Cardiac muscle cell (in vitro differentiated cells and primary cell): ENCODE results near the gene SMC3. TPM values are rescaled to one million over a fixed set of nuclear protein-coding genes. Genes with fewer than 3 reads are reported as not detected.
A peak's percentile ranks its signal among the peaks of the same experiment; 100 is the strongest.

ENCODE experiments used
- DNase-seq, 2 donors: peaks; one replicate each; pipeline versions ENCODE4 v3.0.0 to v3.0.0-alpha.2; 2010 to 2017; ENCODE audit warnings: low read depth in 1 of 2, low spot score in 1 of 2
- H3K27ac ChIP-seq: fragments of 200-600 bp; sonication (generic); 2 replicates; pipeline ENCODE4 v1.5.1; 2016
- H3K27me3 ChIP-seq: fragments of 200-600 bp; sonication (generic); 2 replicates; pipeline ENCODE4 v1.6.0; 2016; ENCODE audit warnings: control low read depth
- H3K36me3 ChIP-seq: fragments of 200-600 bp; sonication (generic); 2 replicates; pipeline ENCODE4 v1.5.1; 2016; ENCODE audit warnings: control low read depth
- H3K4me1 ChIP-seq: fragments of 200-600 bp; sonication (generic); 2 replicates; pipeline ENCODE4 v1.8.1; 2017; ENCODE audit warnings: low read depth, mild to moderate bottlenecking, mixed run types
- H3K4me3 ChIP-seq: fragments of 200-600 bp; sonication (generic); 2 replicates; pipeline ENCODE4 v1.5.1; 2016; ENCODE audit warnings: mild to moderate bottlenecking
- H3K9me3 ChIP-seq: fragments of 200-600 bp; sonication (generic); 2 replicates; pipeline ENCODE4 v1.5.1; 2017; ENCODE audit warnings: low read depth, mild to moderate bottlenecking, control low read depth
- CTCF ChIP-seq: IDR thresholded peaks from 2 replicates; pipeline ENCODE4 v1.5.1; 2012; ENCODE audit warnings: low read depth, mild to moderate bottlenecking, low read length
- polyA plus RNA-seq: library from polyadenylated mRNA; unstranded; fragments of >200 nt; fragmentation: Nextera tagmentation; extraction: Ambion mirVana; gene quantifications from 2 replicates; pipeline ENCODE4 v1.2.1, GENCODE V29; 2016
- total RNA-seq: library from RNA; depleted of rRNA; stranded (reverse); fragments of >200 nt; gene quantifications from 2 replicates; pipeline ENCODE4 v1.2.3, GENCODE V29; 2016

The SMC3 gene
- total and polyA plus RNA-seq, 2 experiments from 2014 or later, result 40.7 to 81.5 TPM

DNA sequence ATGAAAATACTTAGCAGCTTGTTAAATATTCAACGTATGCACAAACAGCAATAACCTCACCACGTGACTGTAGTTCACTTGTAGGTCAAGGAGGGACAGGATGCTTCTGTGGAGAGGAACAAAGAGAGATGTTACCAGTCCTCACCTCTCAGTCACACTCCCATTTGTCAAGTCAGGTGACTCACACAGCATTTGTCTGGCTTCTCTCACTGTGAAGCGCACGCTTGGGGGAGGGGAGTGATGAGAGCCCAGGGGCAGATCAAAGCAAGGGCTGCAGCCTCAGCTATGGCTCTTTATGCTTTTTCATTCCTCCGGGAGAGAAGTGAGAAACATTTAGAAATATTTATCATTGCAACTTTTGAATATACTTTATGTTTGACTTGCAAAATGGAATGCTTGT is 73.8 kb downstream of the SMC3 start:
- no peaks in the 10 kb centered on the region for H3K27me3 ChIP-seq
- H3K4me1 ChIP-seq, result peaks cover 39% of the 10 kb centered on the region
- H3K27ac ChIP-seq, result peak overlapping the region; percentile 46
- H3K4me3 ChIP-seq, result peak overlapping the region; percentile 4
- no peaks in the 10 kb centered on the region for H3K36me3 ChIP-seq
- DNase-seq, result peak in 1 of 2 donors; percentile 92
- TF ChIP-seq CTCF, result no peak
- no peaks in the 10 kb centered on the region for H3K9me3 ChIP-seq

DNA sequence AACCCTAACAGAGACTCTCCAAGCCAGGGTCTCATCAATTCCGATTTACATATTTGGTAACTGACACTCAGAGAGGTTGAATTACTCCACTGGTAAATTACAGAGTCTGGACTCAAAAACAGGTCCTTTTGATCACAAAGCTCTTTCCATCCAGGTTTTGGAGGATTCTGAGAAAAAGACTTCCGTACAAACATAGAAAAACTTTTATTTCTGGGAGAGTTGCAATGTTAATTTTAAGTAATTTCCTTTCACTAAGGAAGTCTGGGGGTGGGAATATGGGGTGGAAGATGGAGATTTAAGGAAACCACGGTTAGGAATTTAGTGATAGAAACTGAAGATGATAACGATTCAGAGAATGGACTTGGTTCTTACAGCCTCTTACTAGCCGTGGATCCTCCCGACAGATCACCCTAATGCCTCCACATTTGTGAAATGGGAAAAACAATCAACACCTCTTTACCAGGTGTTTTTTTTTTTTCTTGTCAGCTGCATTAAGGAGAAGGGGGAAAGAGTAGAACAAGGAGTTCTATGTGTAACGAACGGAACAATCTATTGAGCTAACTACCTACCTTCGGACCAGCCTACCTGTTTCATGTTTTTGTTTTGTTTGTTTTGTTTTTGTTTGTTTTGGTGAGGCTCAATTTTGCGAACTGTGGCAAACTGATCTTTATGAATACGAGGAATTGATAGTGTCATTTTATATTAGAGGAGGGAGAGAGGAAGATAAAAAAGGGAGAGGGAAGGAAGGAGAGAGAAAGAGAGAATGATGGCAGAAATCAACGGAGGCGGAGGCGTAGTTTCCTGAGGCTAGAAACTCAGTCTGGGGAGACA is 74.9 kb downstream of the SMC3 start:
- Histone ChIP-seq H3K27ac (peak overlapping the region; percentile 86), H3K4me1 (peaks cover 38% of the 10 kb centered on the region), H3K27me3 (no peaks in the 10 kb centered on the region), H3K9me3 (no peaks in the 10 kb centered on the region), H3K36me3 (no peaks in the 10 kb centered on the region), H3K4me3 (peak overlapping the region; percentile 93)
- no peak for DNase-seq
- no peak for TF ChIP-seq CTCF

GRCh38 chr10:110643035-110643652 is 75.6 kb downstream of the SMC3 start:
- Histone ChIP-seq H3K36me3 (no peaks in the 10 kb centered on the region), H3K4me3 (peak overlapping the region; percentile 93), H3K27me3 (no peaks in the 10 kb centered on the region), H3K27ac (peak overlapping the region; percentile 86), H3K4me1 (peaks cover 44% of the 10 kb centered on the region), H3K9me3 (no peaks in the 10 kb centered on the region)
- TF ChIP-seq CTCF, result no peak
- DNase-seq, result peak in 1 of 2 donors; percentile 84

GRCh38 chr10:110643653-110644597 is 76.4 kb downstream of the SMC3 start, which contains the start of gene RBM20:
Gene RBM20, plus strand, starts transcription at chr10:110644336. Its CDS starts 119 bp downstream, at chr10:110644455.
- no peak for TF ChIP-seq CTCF
- H3K9me3 ChIP-seq, result no peaks in the 10 kb centered on the region
- peaks cover 52% of the 10 kb centered on the region for H3K4me1 ChIP-seq
- H3K4me3 ChIP-seq, result peak within 1 kb of the TSS; percentile 93
- DNase-seq, result peak; percentile 34 to 76
- H3K36me3 ChIP-seq, result no peaks in the 10 kb centered on the region
- no peaks in the 10 kb centered on the region for H3K27me3 ChIP-seq
- peak within 1 kb of the TSS; percentile 86 for H3K27ac ChIP-seq
